Astrocyte of the cerebellum (primary cell): Measurements from ENCODE around the gene PM20D1.
A peak's percentile ranks its signal among the peaks of the same experiment; 100 is the strongest.

Source experiments
- DNase-seq: peaks from one replicate; pipeline ENCODE4 v3.0.0-alpha.2; 2011; ENCODE audit warnings: low read depth
- H3K4me3 ChIP-seq: 2 replicates; pipeline ENCODE4 v1.5.1; 2011; ENCODE audit warnings: mild to moderate bottlenecking, low read depth, low read length, moderate library complexity
- in situ Hi-C: cut with HindIII; loops from 2 replicates; pipeline ENCODE4 v1.10.0; 2017; ENCODE audit warnings: low sequenced_read_pairs
- TF ChIP-seq, protein P1 (sequence below): IDR thresholded peaks from 2 replicates; pipeline ENCODE4 v1.5.1; 2012; ENCODE audit warnings: low read length, low read depth, moderate library complexity, mild to moderate bottlenecking; ENCODE audit errors: missing control alignments

The PM20D1 gene

DNA sequence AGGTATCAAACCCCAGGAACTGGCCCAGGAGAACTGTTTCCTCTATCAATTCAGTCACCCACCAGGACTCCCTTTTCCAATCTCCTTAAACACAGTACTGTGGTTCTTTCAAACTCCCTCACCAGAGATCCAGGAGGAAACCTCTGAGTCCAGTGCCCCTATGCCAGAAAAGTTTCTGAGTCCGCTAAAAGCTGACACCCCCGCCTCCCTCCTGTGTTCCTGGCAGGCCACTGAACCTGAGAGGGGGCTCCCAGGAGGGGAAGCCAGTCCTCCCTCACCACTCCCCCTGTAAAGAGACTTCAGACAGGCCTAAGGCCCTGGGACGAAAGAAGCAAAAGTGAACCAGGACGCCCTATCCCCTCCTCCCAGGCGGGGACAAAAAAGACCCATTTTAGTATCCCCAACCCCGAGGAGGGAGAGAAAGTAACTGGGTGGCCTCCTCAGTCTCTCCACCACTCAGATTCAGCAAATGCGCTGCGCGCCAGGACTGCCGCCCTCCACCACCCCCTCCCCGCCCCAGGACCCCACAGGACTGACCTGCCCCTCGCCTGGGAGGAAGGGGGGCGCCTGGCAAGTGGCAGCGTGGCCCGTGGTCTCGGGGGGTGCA lies 37.6 kb downstream of the PM20D1 start:
- in situ Hi-C loops = no loop called here
- H3K4me3 ChIP-seq = peak overlapping the region; percentile 83
- DNase-seq = no peak
- TF ChIP-seq, protein P1, sequence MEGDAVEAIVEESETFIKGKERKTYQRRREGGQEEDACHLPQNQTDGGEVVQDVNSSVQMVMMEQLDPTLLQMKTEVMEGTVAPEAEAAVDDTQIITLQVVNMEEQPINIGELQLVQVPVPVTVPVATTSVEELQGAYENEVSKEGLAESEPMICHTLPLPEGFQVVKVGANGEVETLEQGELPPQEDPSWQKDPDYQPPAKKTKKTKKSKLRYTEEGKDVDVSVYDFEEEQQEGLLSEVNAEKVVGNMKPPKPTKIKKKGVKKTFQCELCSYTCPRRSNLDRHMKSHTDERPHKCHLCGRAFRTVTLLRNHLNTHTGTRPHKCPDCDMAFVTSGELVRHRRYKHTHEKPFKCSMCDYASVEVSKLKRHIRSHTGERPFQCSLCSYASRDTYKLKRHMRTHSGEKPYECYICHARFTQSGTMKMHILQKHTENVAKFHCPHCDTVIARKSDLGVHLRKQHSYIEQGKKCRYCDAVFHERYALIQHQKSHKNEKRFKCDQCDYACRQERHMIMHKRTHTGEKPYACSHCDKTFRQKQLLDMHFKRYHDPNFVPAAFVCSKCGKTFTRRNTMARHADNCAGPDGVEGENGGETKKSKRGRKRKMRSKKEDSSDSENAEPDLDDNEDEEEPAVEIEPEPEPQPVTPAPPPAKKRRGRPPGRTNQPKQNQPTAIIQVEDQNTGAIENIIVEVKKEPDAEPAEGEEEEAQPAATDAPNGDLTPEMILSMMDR = no peak

DNA sequence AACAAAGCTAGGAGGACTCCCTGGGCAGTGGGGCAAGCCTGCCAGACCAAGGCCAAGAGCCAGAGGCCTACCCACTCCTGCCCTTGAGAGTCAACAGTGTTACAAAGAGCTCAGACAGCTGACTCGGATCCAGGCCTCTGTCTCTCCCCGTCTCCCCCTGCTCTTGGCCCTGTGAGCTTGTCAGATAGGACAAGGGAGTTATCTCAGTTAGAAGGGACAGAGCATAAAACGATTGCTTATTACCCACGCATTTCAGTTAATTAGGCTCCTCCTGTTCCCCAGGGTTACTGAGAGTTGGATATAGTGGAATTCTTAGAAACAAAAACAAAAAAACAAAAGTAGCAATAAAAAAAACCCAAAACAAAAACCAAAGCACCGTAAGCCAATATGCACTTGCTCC lies 38.3 kb downstream of the PM20D1 start:
- no peak for DNase-seq
- TF ChIP-seq, protein P1 = no peak
- in situ Hi-C loops = no loop called here
- peak overlapping the region; percentile 83 for H3K4me3 ChIP-seq

GRCh38 chr1:205810448-205811157 lies 39.3 kb downstream of the PM20D1 start:
- TF ChIP-seq, protein P1 = peak; percentile 64
- no peak for DNase-seq
- H3K4me3 ChIP-seq = no peak overlapping the region
- in situ Hi-C loops = no loop called here

DNA sequence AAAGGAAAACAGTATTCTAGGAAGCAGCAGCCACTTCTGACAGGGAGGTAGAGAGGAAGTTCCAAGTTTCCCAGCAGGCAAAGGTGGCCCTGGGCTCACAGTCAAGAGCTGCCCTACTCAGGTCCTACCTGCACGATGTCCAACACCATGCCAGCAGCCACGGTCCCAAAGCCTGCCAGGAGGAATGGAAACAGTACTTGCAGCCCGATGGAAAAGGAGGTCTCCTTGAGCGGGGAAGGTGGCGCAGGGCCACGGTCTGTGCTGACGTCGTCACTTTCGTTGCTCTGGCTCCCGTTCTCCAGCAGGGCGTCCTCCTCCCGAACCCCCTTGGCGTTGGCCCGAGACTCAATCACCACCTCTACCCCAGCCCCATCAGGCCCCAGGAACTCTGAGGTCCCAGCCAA lies 40.0 kb downstream of the PM20D1 start:
- in situ Hi-C loops = loop anchor here (5.0 kb wide), 1 partner anchor 52 kb away; no protein-coding TSS in a partner anchor
- H3K4me3 ChIP-seq = no peak overlapping the region
- no peak for DNase-seq
- TF ChIP-seq, protein P1 = no peak

GRCh38 chr1:205809469-205809868 lies 40.5 kb downstream of the PM20D1 start:
- no peak overlapping the region for H3K4me3 ChIP-seq
- no peak for DNase-seq
- in situ Hi-C loops = loop anchor here (5.0 kb wide), 1 partner anchor 53 kb away; no protein-coding TSS in a partner anchor
- TF ChIP-seq, protein P1 = no peak

DNA sequence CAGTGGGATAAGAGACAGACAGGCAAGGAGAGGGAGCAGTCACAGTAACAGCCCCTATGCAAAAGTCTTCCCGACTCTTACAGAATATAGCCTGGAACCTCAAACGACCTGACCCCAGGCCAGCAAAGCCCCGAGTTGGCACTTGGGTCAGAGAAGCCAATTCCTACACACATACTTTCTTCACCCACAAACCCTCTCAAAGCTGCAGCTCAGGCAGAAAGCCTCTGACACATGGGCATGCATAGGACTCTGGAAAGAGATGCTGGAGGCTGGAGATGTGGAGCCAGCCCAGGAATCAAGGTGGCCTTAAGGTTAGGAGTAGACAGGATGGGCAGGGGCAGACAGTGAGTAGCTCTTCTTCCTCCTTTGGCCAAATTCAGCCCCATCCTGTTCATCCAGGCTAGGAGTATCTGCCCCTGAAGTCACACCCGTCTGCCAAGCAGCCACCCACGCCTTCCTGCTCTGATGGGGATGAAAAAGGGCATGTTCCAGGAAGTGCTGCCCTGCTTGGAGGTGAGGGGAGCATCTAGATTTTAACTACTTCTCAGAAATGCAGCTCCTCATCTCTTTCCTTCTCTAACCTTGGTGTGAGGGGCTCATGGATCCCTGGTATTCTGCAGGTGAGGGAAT lies 44.7 kb downstream of the PM20D1 start:
- no peak overlapping the region for H3K4me3 ChIP-seq
- in situ Hi-C loops = loop anchor here (5.0 kb wide), 1 partner anchor 57 kb away; no protein-coding TSS in a partner anchor
- TF ChIP-seq, protein P1 = no peak
- no peak for DNase-seq
